Neural cell (in vitro differentiated cells): Measurements from ENCODE around the gene CHEK1.

Source experiments
- SMC3 ChIP-seq: fragments of 450-650 bp; conservative IDR thresholded peaks from 2 replicates; pipeline ENCODE4 v1.6.1; 2014; ENCODE audit warnings: antibody characterized with exemption, mild to moderate bottlenecking, moderate library complexity; ENCODE audit not compliant: poor library complexity
- TF ChIP-seq, protein P1 (sequence below): fragments of 450-650 bp; IDR thresholded peaks from 2 replicates; pipeline ENCODE4 v1.5.1; 2014; ENCODE audit warnings: antibody characterized with exemption, mild to moderate bottlenecking, moderate library complexity; ENCODE audit not compliant: poor library complexity, severe bottlenecking

DNA sequence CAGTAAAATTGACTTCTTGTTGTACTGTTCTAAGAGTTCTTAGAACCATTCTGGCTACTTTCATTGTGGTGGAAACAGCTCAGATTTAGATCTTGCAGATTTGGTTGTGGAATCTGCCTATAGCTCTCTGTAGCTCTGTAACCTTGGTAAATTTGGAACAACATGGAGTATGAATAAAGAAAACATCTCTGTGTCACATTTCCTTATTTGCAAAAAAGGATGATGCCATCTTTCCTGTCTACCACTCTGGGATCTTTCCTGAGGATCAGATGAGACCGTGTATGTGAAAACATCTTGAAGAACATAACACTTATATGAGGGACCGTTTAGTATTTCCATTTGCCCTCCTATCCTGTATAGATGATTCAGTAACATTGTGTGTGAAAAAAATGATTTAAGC is 46.6 kb downstream of the CHEK1 start:
- TF ChIP-seq, protein P1, sequence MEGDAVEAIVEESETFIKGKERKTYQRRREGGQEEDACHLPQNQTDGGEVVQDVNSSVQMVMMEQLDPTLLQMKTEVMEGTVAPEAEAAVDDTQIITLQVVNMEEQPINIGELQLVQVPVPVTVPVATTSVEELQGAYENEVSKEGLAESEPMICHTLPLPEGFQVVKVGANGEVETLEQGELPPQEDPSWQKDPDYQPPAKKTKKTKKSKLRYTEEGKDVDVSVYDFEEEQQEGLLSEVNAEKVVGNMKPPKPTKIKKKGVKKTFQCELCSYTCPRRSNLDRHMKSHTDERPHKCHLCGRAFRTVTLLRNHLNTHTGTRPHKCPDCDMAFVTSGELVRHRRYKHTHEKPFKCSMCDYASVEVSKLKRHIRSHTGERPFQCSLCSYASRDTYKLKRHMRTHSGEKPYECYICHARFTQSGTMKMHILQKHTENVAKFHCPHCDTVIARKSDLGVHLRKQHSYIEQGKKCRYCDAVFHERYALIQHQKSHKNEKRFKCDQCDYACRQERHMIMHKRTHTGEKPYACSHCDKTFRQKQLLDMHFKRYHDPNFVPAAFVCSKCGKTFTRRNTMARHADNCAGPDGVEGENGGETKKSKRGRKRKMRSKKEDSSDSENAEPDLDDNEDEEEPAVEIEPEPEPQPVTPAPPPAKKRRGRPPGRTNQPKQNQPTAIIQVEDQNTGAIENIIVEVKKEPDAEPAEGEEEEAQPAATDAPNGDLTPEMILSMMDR: no peak
- TF ChIP-seq SMC3: no peak
